HL-60 (cell line): ENCODE measurements around the gene FASTKD2.

Experiments used
- CTCF ChIP-seq: IDR thresholded peaks from one replicate; pipeline ENCODE4 v1.5.1; 2011; ENCODE audit warnings: low read length, control low read depth, inconsistent platforms; ENCODE audit not compliant: insufficient read depth
- GABPA ChIP-seq: IDR thresholded peaks from 2 replicates; pipeline ENCODE4 v1.6.1; 2012; ENCODE audit warnings: low read depth
- POLR2AphosphoS5 ChIP-seq: IDR thresholded peaks from 2 replicates; pipeline ENCODE4 v1.6.1; 2012; ENCODE audit warnings: low read depth
- REST ChIP-seq: IDR thresholded peaks from 2 replicates; pipeline ENCODE4 v1.6.1; 2012; ENCODE audit warnings: low read depth; ENCODE audit not compliant: insufficient replicate concordance
- SPI1 ChIP-seq: IDR thresholded peaks from 2 replicates; pipeline ENCODE4 v1.6.1; 2012; ENCODE audit warnings: low read depth, mild to moderate bottlenecking, borderline replicate concordance

DNA sequence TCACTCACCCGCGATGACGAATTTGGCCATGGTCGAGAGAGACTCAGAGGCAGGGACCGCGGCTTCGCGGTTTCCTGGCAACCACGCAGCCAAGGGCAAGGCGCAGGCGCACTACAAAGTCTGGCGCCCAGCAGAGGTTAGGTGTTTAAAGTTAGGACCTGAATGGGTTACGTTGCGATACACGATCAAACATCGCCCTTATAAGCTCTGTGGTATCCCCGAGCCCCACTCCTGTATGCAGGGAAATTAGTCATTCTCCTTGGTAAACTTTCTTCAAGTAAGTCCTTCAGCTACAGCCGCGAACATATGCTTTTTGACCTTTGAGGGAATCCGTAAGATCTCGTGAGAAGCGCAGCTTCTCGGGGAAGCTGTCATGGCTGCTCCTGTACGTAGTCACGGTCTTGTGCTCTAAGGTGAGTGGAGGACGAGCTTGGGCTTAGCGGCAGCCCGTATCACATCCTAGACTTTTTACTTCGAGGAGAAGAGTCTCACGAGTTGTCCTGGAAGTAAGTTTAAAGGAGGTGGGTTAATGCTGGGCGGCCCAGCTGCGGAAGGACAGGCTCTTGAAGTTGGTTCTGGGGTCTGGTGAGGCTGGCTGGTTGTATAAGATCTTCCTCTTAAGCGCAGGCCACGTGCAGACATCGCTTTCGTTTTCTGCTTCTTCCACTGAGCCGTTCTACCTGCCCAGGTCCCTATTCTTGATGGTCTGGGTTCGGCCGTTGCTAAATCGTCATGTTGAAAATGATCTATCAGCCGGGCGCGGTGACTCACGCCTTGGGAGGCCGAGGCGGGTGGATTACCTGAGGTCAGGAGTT is at the start of gene FASTKD2, which contains the start of gene MDH1B:
- no peak for TF ChIP-seq CTCF
- peak; percentile 67 for TF ChIP-seq REST
- TF ChIP-seq POLR2AphosphoS5: peak; percentile 89
- TF ChIP-seq GABPA: no peak
- TF ChIP-seq SPI1: no peak
